IMR-90 (cell line): Measurements from ENCODE around the gene ZNF618. TPM values are rescaled to one million over a fixed set of nuclear protein-coding genes. Genes with fewer than 3 reads are reported as not detected.
A peak's percentile ranks its signal among the peaks of the same experiment; 100 is the strongest.

ENCODE experiments used
- ATAC-seq: fragments of 200-7000 bp; cut with Tn5 transposase; 2 replicates; pipeline ENCODE4 v1.9.1; 2020; ENCODE audit warnings: low read depth, mild to moderate bottlenecking, moderate library complexity
- BruUV-seq: library from RNA; stranded (reverse); fragments of 400-500 nt; replicated peaks from 2 replicates; lab custom pipeline; 2021; lab: Mats Ljungman, UMichigan
- CTCF ChIA-PET: fragments of 300-600 bp; formaldehyde crosslinking; extraction: SDS; loops from one replicate; lab custom pipeline; 2021; ENCODE audit warnings: antibody characterized with exemption; lab: Yijun Ruan, JAX
- POLR2A ChIA-PET: fragments of 300-600 bp; sonication (Branson Sonifier 250); formaldehyde crosslinking; loops from one replicate; lab custom pipeline; 2022; ENCODE audit warnings: antibody characterized with exemption; ENCODE audit not compliant: unreplicated experiment; lab: Charles Lee
- DNase-seq: peaks from one replicate; pipeline ENCODE4 v3.0.0; 2013
- H2AFZ ChIP-seq: replicated peaks from 2 replicates; pipeline ENCODE3; 2013; ENCODE audit warnings: low read length, mild to moderate bottlenecking; ENCODE audit not compliant: poor library complexity
- H2AK5ac ChIP-seq: 2 replicates; pipeline ENCODE4 v1.6.1; 2013; ENCODE audit warnings: low read depth, low read length, inconsistent platforms
- H2AK9ac ChIP-seq: replicated peaks from 2 replicates; pipeline ENCODE3; 2013; ENCODE audit warnings: mild to moderate bottlenecking, low read depth, low read length, moderate library complexity; ENCODE audit not compliant: poor library complexity
- H2BK120ac ChIP-seq: 2 replicates; pipeline ENCODE4 v1.6.1; 2013; ENCODE audit warnings: low read depth, low read length, inconsistent platforms
- H2BK15ac ChIP-seq: 3 replicates; pipeline ENCODE4 v1.6.1; 2013; ENCODE audit warnings: low read depth, low read length, inconsistent platforms
- H2BK20ac ChIP-seq: 2 replicates; pipeline ENCODE4 v1.6.1; 2013; ENCODE audit warnings: low read depth, mild to moderate bottlenecking, inconsistent platforms, low read length, moderate library complexity
- H2BK5ac ChIP-seq: 2 replicates; pipeline ENCODE4 v1.6.1; 2013; ENCODE audit warnings: mild to moderate bottlenecking, low read depth, low read length, inconsistent platforms; ENCODE audit not compliant: poor library complexity, severe bottlenecking
- H3K14ac ChIP-seq: replicated peaks from 2 replicates; pipeline ENCODE4 v1.6.1; 2013; ENCODE audit warnings: low read depth, low read length, inconsistent platforms
- H3K18ac ChIP-seq: 2 replicates; pipeline ENCODE4 v1.6.1; 2013; ENCODE audit warnings: low read depth, low read length, control low read depth
- H3K23ac ChIP-seq: 2 replicates; pipeline ENCODE4 v1.6.1; 2013; ENCODE audit warnings: low read depth, low read length, inconsistent platforms
- H3K27ac ChIP-seq: 2 replicates; pipeline ENCODE4 v1.5.1; 2013; ENCODE audit warnings: mild to moderate bottlenecking, control low read depth, low read length; ENCODE audit not compliant: insufficient read depth
- H3K27me3 ChIP-seq: 2 replicates; pipeline ENCODE4 v1.6.1; 2013; ENCODE audit warnings: low read length; ENCODE audit not compliant: control insufficient read depth, insufficient read depth
- H3K36me3 ChIP-seq: 2 replicates; pipeline ENCODE4 v1.6.1; 2013; ENCODE audit warnings: low read length, mixed read lengths; ENCODE audit not compliant: control insufficient read depth, insufficient read depth
- H3K4ac ChIP-seq: 2 replicates; pipeline ENCODE4 v1.6.1; 2013; ENCODE audit warnings: low read depth, low read length, inconsistent platforms
- H3K4me1 ChIP-seq: 2 replicates; pipeline ENCODE4 v1.6.1; 2013; ENCODE audit warnings: low read length, mixed read lengths; ENCODE audit not compliant: control insufficient read depth, insufficient read depth
- H3K4me2 ChIP-seq: 2 replicates; pipeline ENCODE4 v1.6.1; 2013; ENCODE audit warnings: low read depth, mild to moderate bottlenecking, control low read depth, low read length, moderate library complexity
- H3K4me3 ChIP-seq: 2 replicates; pipeline ENCODE4 v1.5.1; 2013; ENCODE audit warnings: low read depth, mild to moderate bottlenecking, control low read depth, low read length, moderate library complexity; ENCODE audit not compliant: insufficient read depth
- H3K56ac ChIP-seq: 2 replicates; pipeline ENCODE4 v1.6.1; 2013; ENCODE audit warnings: low read length, inconsistent platforms; ENCODE audit not compliant: insufficient read depth; ENCODE audit errors: extremely low read depth
- H3K79me1 ChIP-seq, 2 experiments: 2 replicates each; pipeline ENCODE4 v1.6.1; 2013; ENCODE audit warnings: low read length in 2 of 2, inconsistent platforms in 1 of 2, low read depth in 1 of 2
- H3K9ac ChIP-seq: 2 replicates; pipeline ENCODE4 v1.6.1; 2013; ENCODE audit warnings: low read depth, low read length, control low read depth
- H3K9me1 ChIP-seq: 2 replicates; pipeline ENCODE4 v1.6.1; 2013; ENCODE audit warnings: low read length, inconsistent platforms; ENCODE audit not compliant: insufficient read depth
- H3K9me3 ChIP-seq: 2 replicates; pipeline ENCODE4 v1.6.1; 2013; ENCODE audit warnings: low read length; ENCODE audit not compliant: control insufficient read depth, insufficient read depth
- H4K20me1 ChIP-seq: 2 replicates; pipeline ENCODE4 v1.6.1; 2013; ENCODE audit warnings: low read length, inconsistent platforms; ENCODE audit not compliant: insufficient read depth
- H4K5ac ChIP-seq: 2 replicates; pipeline ENCODE4 v1.6.1; 2013; ENCODE audit warnings: mild to moderate bottlenecking, low read depth, low read length, control low read depth
- H4K8ac ChIP-seq, 2 experiments: 2 replicates each; pipeline ENCODE4 v1.6.1; 2013; ENCODE audit warnings: low read depth in 2 of 2, low read length in 2 of 2, control low read depth in 1 of 2, inconsistent platforms in 1 of 2
- H4K91ac ChIP-seq: 2 replicates; pipeline ENCODE4 v1.6.1; 2013; ENCODE audit warnings: low read depth, low read length, inconsistent platforms; ENCODE audit not compliant: insufficient read depth
- MAFK ChIP-seq: IDR thresholded peaks from 2 replicates; pipeline ENCODE4 v1.6.1; 2012; ENCODE audit warnings: low read depth, low read length, improper control_type of control experiment
- MAZ ChIP-seq: IDR thresholded peaks from 2 replicates; pipeline ENCODE4 v1.6.1; 2012; ENCODE audit warnings: low read depth, mild to moderate bottlenecking, low read length, improper control_type of control experiment, moderate library complexity, borderline replicate concordance
- POLR2A ChIP-seq: IDR thresholded peaks from 2 replicates; pipeline ENCODE4 v1.6.1; 2012; ENCODE audit warnings: mild to moderate bottlenecking, low read depth, low read length
- RCOR1 ChIP-seq: IDR thresholded peaks from 2 replicates; pipeline ENCODE4 v1.6.1; 2012; ENCODE audit warnings: mild to moderate bottlenecking, low read length, improper control_type of control experiment; ENCODE audit not compliant: insufficient replicate concordance
- RFX5 ChIP-seq: IDR thresholded peaks from 2 replicates; pipeline ENCODE4 v1.8.0; 2012; ENCODE audit warnings: low read depth, mild to moderate bottlenecking, low read length, moderate library complexity
- WGBS, 2 experiments: methylation state at CpG; one replicate each; pipeline versions ENCODE4 v1.1.5 to v1.1.7; 2013; ENCODE audit warnings: missing lambda C conversion rate in 2 of 2; ENCODE audit not compliant: insufficient read length in 1 of 2; ENCODE audit errors: extremely low coverage in 2 of 2; 5-methylcytosine and 5-hydroxymethylcytosine counted together
- dilution Hi-C: fragments of 300-500 bp; cut with HindIII; formaldehyde crosslinking; loops from one replicate; pipeline ENCODE4 v1.14.3; 2018; ENCODE audit warnings: low sequenced_read_pairs; ENCODE audit not compliant: unreplicated experiment
- in situ Hi-C: fragments of 300-500 bp; cut with MboI; formaldehyde crosslinking; loops from 3 replicates; pipeline ENCODE4 v1.14.3; 2019; ENCODE audit warnings: low sequenced_read_pairs, inconsistent platforms, mixed read lengths
- intact Hi-C: fragments of 100-400 bp; cut with micrococcal nuclease; formaldehyde crosslinking; loops from 2 replicates; pipeline ENCODE4 v1.10.0; 2022
- polyA plus RNA-seq, 3 experiments: library from polyadenylated mRNA; depleted of rRNA; stranded (reverse); fragments of >200 nt; gene quantifications; 2 replicates each; pipeline ENCODE4 v1.2.3, GENCODE V29; 2012; ENCODE audit warnings: low replicate concordance in 1 of 3
- total RNA-seq: library from RNA; depleted of rRNA; stranded (reverse); fragments of >200 nt; gene quantifications from 2 replicates; pipeline ENCODE4 v1.2.3, GENCODE V29; 2012
- TF ChIP-seq, protein P1 (sequence below): fragments of 150-350 bp; IDR thresholded peaks from 2 replicates; pipeline ENCODE4 v1.6.1; 2016; ENCODE audit warnings: low read depth, mild to moderate bottlenecking, low read length, moderate library complexity, borderline replicate concordance
- TF ChIP-seq, protein P2 (sequence below): conservative IDR thresholded peaks from 2 replicates; pipeline ENCODE4 v1.5.1; 2012; ENCODE audit warnings: mild to moderate bottlenecking, low read depth, low read length, improper control_type of control experiment

ZNF618 gene
- total and polyA plus RNA-seq, 2 of the 4 experiments (the other 2 are of a cell fraction), result 8.2 to 9.4 TPM

DNA sequence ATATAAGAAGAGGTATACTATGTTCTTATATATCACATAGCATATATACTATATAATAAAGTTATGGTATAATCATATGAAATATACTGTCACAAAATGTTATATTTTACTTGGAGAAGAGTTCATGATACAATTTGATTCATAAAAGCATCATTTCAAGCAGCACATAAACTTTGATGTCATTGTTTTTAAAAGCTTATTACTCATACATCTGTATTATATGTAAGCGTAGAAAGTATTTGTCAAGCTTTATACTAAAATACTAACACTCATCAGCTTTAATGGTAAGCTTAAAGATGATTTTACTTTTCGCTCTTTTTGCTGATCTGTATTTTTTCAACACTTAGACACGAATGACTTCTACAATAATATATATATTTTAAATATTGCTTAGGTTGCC, 34.0 kb upstream of the ZNF618 start:
- ChIA-PET POLR2A (no interaction called here), CTCF (no interaction called here)
- Histone ChIP-seq H3K9ac (no peak overlapping the region), H4K20me1 (no peaks in the 10 kb centered on the region), H4K91ac (no peak overlapping the region), H3K27ac (no peak overlapping the region), H3K4me1 (no peaks in the 10 kb centered on the region), H2BK20ac (no peak overlapping the region), H3K9me1 (no peaks in the 10 kb centered on the region), H3K18ac (no peak overlapping the region), H3K23ac (no peak overlapping the region), H2BK120ac (no peak overlapping the region), H2BK15ac (no peak overlapping the region), H3K4ac (no peak overlapping the region), H3K4me3 (no peak overlapping the region), H3K27me3 (peaks cover 5% of the 10 kb centered on the region; the same call in 1 of the 2 replicates), H2BK5ac (no peak overlapping the region), H3K36me3 (no peaks in the 10 kb centered on the region), H3K79me1 (no peaks in the 10 kb centered on the region), H3K14ac (no peak overlapping the region), H3K56ac (no peak overlapping the region), H4K5ac (no peak overlapping the region), H2AK5ac (no peak overlapping the region), H2AFZ (no peak overlapping the region), H3K4me2 (no peak overlapping the region), H2AK9ac (no peak overlapping the region), H4K8ac (no peak overlapping the region), H3K9me3 (no peaks in the 10 kb centered on the region)
- peak; percentile 17 for DNase-seq
- dilution Hi-C loops (no loop called here), intact Hi-C loops (no loop called here), in situ Hi-C loops (no loop called here)
- WGBS, 2 experiments, result no CpG with 5 or more reads among the region's 3 CpGs
- TF ChIP-seq, protein P1, sequence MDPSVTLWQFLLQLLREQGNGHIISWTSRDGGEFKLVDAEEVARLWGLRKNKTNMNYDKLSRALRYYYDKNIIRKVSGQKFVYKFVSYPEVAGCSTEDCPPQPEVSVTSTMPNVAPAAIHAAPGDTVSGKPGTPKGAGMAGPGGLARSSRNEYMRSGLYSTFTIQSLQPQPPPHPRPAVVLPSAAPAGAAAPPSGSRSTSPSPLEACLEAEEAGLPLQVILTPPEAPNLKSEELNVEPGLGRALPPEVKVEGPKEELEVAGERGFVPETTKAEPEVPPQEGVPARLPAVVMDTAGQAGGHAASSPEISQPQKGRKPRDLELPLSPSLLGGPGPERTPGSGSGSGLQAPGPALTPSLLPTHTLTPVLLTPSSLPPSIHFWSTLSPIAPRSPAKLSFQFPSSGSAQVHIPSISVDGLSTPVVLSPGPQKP, result no peak
- TF ChIP-seq POLR2A, result no peak
- TF ChIP-seq, protein P2, sequence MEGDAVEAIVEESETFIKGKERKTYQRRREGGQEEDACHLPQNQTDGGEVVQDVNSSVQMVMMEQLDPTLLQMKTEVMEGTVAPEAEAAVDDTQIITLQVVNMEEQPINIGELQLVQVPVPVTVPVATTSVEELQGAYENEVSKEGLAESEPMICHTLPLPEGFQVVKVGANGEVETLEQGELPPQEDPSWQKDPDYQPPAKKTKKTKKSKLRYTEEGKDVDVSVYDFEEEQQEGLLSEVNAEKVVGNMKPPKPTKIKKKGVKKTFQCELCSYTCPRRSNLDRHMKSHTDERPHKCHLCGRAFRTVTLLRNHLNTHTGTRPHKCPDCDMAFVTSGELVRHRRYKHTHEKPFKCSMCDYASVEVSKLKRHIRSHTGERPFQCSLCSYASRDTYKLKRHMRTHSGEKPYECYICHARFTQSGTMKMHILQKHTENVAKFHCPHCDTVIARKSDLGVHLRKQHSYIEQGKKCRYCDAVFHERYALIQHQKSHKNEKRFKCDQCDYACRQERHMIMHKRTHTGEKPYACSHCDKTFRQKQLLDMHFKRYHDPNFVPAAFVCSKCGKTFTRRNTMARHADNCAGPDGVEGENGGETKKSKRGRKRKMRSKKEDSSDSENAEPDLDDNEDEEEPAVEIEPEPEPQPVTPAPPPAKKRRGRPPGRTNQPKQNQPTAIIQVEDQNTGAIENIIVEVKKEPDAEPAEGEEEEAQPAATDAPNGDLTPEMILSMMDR, result no peak
- no peak for TF ChIP-seq RFX5
- no peak for TF ChIP-seq MAZ
- no peak for TF ChIP-seq MAFK
- TF ChIP-seq RCOR1, result no peak
- peak; percentile 29; the same call in 1 of the 2 replicates for ATAC-seq
- no TSS peak for BruUV-seq
